ENCODE measurements around the gene SELENOV.

DNA sequence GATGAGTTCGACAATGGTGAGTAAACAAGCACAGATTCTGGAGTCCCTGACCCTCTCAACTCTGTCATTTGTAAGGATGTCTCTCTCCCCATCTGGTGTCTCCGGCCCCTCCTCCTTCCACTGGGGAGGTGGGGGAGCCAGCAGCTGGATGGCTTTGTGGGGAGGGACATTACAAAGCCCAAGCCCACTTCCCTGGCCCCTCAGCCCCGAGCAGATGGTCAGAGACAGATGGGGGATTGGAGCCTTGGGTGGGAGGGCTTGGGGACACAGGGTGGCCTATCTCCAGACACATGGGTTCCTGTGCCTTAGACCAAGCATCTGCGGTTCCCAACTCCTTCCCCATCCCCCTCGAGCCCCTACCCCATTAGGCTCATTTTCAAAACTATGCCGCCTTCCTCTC, 31.8 kb upstream of the SELENOV start:
- TF ChIP-seq, protein P1, sequence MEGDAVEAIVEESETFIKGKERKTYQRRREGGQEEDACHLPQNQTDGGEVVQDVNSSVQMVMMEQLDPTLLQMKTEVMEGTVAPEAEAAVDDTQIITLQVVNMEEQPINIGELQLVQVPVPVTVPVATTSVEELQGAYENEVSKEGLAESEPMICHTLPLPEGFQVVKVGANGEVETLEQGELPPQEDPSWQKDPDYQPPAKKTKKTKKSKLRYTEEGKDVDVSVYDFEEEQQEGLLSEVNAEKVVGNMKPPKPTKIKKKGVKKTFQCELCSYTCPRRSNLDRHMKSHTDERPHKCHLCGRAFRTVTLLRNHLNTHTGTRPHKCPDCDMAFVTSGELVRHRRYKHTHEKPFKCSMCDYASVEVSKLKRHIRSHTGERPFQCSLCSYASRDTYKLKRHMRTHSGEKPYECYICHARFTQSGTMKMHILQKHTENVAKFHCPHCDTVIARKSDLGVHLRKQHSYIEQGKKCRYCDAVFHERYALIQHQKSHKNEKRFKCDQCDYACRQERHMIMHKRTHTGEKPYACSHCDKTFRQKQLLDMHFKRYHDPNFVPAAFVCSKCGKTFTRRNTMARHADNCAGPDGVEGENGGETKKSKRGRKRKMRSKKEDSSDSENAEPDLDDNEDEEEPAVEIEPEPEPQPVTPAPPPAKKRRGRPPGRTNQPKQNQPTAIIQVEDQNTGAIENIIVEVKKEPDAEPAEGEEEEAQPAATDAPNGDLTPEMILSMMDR (IDR thresholded peaks at IDR 0.05), result no peak
- no peak for TF ChIP-seq POLR2A (IDR thresholded peaks at IDR 0.05)
